ENCODE results near the gene SNTG2. TPM values are rescaled to one million over a fixed set of nuclear protein-coding genes. Genes with fewer than 3 reads are reported as not detected.
A peak's percentile ranks its signal among the peaks of the same experiment; 100 is the strongest.

SNTG2 gene
- total and polyA plus RNA-seq, 11 donors = 0.19 to 3.2 (median 0.93) TPM

GRCh38 chr2:953408-953807 is 2.8 kb downstream of the SNTG2 start:
- intact Hi-C loops (cut with DNase I) = loop anchor here in 8 of 10 donors (2.0 to 10.0 kb wide), 6 partner anchors 189 to 871 kb away; no protein-coding TSS in a partner anchor
- H3K36me3 ChIP-seq = no peaks in the 10 kb centered on the region
- H3K27ac ChIP-seq = no peak overlapping the region
- WGBS, 4 donors = 25 to 60% (median 54%) methylated on average over 2 of the region's 2 CpGs
- ATAC-seq (no peak), DNase-seq (no peak)
- peaks cover 20 to 70% (median 45%) of the 10 kb centered on the region in 9 donors for H3K27me3 ChIP-seq
- H3K4me1 ChIP-seq = peaks cover 0 to 21% (median 9%) of the 10 kb centered on the region in 12 donors
- TF ChIP-seq POLR2A (IDR thresholded peaks at IDR 0.05) = no peak
- TF ChIP-seq CTCF (IDR thresholded peaks at IDR 0.05) = no peak
- no peak overlapping the region for H3K4me3 ChIP-seq
- H3K9me3 ChIP-seq = no peaks in the 10 kb centered on the region

- peak in 1 of 4 donors; percentile 54 for ATAC-seq
- H3K27me3 ChIP-seq = peaks cover 17 to 63% (median 38%) of the 10 kb centered on the region in 9 donors
- no peaks in the 10 kb centered on the region for H3K9me3 ChIP-seq
- peak in 10 of 12 donors; percentile 9 to 57 (median 34) for TF ChIP-seq CTCF (IDR thresholded peaks at IDR 0.05)
- TF ChIP-seq POLR2A (IDR thresholded peaks at IDR 0.05) = no peak
- no peaks in the 10 kb centered on the region for H3K36me3 ChIP-seq
- WGBS, 4 donors = 62 to 68% (median 66%) methylated on average over 13 of the region's 13 CpGs
- DNase-seq = no peak
- no peak overlapping the region for H3K27ac ChIP-seq
- H3K4me3 ChIP-seq = no peak overlapping the region
- H3K4me1 ChIP-seq = peaks cover 0 to 21% (median 9%) of the 10 kb centered on the region in 12 donors
- intact Hi-C loops (cut with DNase I) = loop anchor here in 9 of 10 donors (2.0 to 10.0 kb wide), 6 partner anchors 188 to 871 kb away; no protein-coding TSS in a partner anchor
Observed at GRCh38 chr2:953975-954686, 3.5 kb downstream of the SNTG2 start.

GRCh38 chr2:954687-955000 is 4.0 kb downstream of the SNTG2 start:
- Histone ChIP-seq H3K4me3 (no peak overlapping the region), H3K27me3 (peaks cover 16 to 58% (median 33%) of the 10 kb centered on the region in 9 donors), H3K36me3 (no peaks in the 10 kb centered on the region), H3K9me3 (no peaks in the 10 kb centered on the region), H3K4me1 (peaks cover 0 to 18% (median 6%) of the 10 kb centered on the region in 12 donors), H3K27ac (no peak overlapping the region)
- TF ChIP-seq CTCF (IDR thresholded peaks at IDR 0.05) (peak in 1 of 12 donors; percentile 2), POLR2A (IDR thresholded peaks at IDR 0.05) (no peak)
- ATAC-seq (no peak), DNase-seq (no peak)
- intact Hi-C loops (cut with DNase I) = loop anchor here in 8 of 10 donors (2.0 to 10.0 kb wide), 6 partner anchors 188 to 870 kb away; no protein-coding TSS in a partner anchor
- 37 to 46% (median 42%) methylated on average over 1 of the region's 1 CpG for WGBS, 4 donors

All from heart left ventricle (tissue), 16 donors.